ENCODE data around the gene CER1.

Gene CER1

GRCh38 chr9:14704281-14704680 is 18.3 kb downstream of the CER1 start:
- H3K4me1 ChIP-seq (ENCODE audit: insufficient read depth, low read length, severe bottlenecking), result no peaks in the 10 kb centered on the region
- no peak overlapping the region for H3K4me3 ChIP-seq (ENCODE audit: low read depth, low read length, poor library complexity, severe bottlenecking)
- H3K9me2 ChIP-seq (ENCODE audit: low read depth, low read length), result no peaks in the 10 kb centered on the region
- no peaks in the 10 kb centered on the region for H3K79me2 ChIP-seq (ENCODE audit: insufficient read depth, low read length)
- no peak for TF ChIP-seq CTCF (IDR thresholded peaks at IDR 0.05; ENCODE audit: low read length)
- H3K4me2 ChIP-seq (ENCODE audit: low read length), result no peak overlapping the region
- no peaks in the 10 kb centered on the region for H4K20me1 ChIP-seq (ENCODE audit: insufficient read depth, low read length)
- H3K27ac ChIP-seq (ENCODE audit: low read depth, low read length, poor library complexity, severe bottlenecking), result no peak overlapping the region
- no peaks in the 10 kb centered on the region for H3F3A ChIP-seq (ENCODE audit: insufficient read depth, low read length)
- no peaks in the 10 kb centered on the region; the same call in 1 of the 2 replicates for H3K27me3 ChIP-seq (ENCODE audit: insufficient read depth, low read length)
- peaks cover 17% of the 10 kb centered on the region; the same call in 1 of the 2 replicates for H3K9me3 ChIP-seq (ENCODE audit: low read length)
- no peak overlapping the region for H2AFZ ChIP-seq (ENCODE audit: low read length)
- no peaks in the 10 kb centered on the region for H3K36me3 ChIP-seq (ENCODE audit: insufficient read depth, low read length)
- no peak overlapping the region for H3K9ac ChIP-seq (ENCODE audit: low read length)

DNA sequence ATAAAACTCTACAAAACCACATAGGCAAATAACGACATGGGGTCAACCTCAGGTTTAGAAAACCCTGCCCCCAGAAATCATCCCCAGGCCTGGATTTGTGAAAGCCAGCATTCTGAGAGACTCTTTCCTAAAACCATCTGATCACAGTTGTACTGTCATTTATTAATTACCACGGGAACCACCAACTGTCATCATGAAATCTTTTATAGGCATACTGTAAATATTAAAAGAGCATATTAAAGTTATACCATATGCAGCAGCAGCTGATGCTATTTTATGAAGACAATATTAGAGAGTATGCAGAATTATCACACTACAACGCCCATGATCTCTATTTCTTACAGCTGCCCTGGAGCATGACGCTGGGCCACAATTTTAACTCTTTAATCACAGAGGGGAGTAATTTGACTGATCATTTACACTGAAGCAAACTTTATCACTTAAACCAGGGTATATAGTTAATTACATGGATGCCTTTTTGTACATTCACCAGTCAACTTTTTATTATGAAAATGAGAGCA is 20.3 kb downstream of the CER1 start:
- Histone ChIP-seq H3K27ac (ENCODE audit: low read depth, low read length, poor library complexity, severe bottlenecking) (no peak overlapping the region), H3K27me3 (ENCODE audit: insufficient read depth, low read length) (no peaks in the 10 kb centered on the region; the same call in 1 of the 2 replicates)
- no peak for TF ChIP-seq EZH2 (IDR thresholded peaks at IDR 0.05; ENCODE audit: borderline replicate concordance, low read length)
- no peak for TF ChIP-seq CTCF (IDR thresholded peaks at IDR 0.05; ENCODE audit: low read length)

DNA sequence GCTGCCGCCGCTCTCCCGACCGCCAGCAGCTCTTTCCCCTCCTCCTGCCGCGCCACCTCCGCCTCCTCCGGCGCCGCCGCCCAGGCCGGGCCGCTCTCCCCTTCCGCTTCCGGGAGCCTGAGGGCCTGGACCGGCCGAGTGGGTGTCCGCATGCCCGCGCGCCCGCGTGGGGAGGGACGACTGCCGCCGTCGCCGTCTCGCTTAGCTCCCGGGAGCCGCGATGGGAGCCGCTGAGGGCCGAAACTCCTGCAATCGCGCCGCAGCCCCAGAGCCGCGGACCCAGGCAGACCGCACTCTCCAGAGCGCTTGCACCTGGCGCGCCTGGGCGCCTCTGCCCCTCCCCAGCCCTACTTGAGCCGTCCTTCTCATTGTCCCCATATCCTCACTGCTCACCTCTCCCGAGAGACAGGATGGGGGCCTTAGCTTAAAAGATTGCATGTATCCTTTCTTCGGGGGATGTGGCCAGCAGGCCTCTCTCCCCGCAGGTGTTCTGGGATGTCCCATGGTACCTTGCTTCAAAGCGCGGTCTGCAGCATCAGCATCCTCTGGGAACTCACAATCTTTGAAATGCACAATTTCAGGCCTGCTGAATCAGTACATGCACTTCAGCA is 29.2 kb downstream of the CER1 start, which contains the start of gene ZDHHC21:
Gene ZDHHC21, minus strand, starts transcription at position 182 of the 611 bp plus-strand sequence. CDS start 19,092 bp downstream, outside the sequence.
- H3K79me2 ChIP-seq (ENCODE audit: insufficient read depth, low read length), result peaks cover 13% of the 10 kb centered on the region; the same call in 1 of the 2 replicates
- H3K9me2 ChIP-seq (ENCODE audit: low read depth, low read length), result no peaks in the 10 kb centered on the region
- no peaks in the 10 kb centered on the region for H3K27me3 ChIP-seq (ENCODE audit: insufficient read depth, low read length)
- H3K9ac ChIP-seq (ENCODE audit: low read length), result peak within 1 kb of the TSS; percentile 88
- H3K4me1 ChIP-seq (ENCODE audit: insufficient read depth, low read length, severe bottlenecking), result peaks cover 48% of the 10 kb centered on the region
- H3F3A ChIP-seq (ENCODE audit: insufficient read depth, low read length), result no peaks in the 10 kb centered on the region
- no peaks in the 10 kb centered on the region for H4K20me1 ChIP-seq (ENCODE audit: insufficient read depth, low read length)
- H2AFZ ChIP-seq (ENCODE audit: low read length), result peak within 1 kb of the TSS; percentile 94
- H3K4me3 ChIP-seq (ENCODE audit: low read depth, low read length, poor library complexity, severe bottlenecking), result peak within 1 kb of the TSS; percentile 85
- peak within 1 kb of the TSS; percentile 95 for H3K4me2 ChIP-seq (ENCODE audit: low read length)
- peaks cover 13% of the 10 kb centered on the region; the same call in 1 of the 2 replicates for H3K36me3 ChIP-seq (ENCODE audit: insufficient read depth, low read length)
- H3K27ac ChIP-seq (ENCODE audit: low read depth, low read length, poor library complexity, severe bottlenecking), result no peak within 1 kb of the TSS
- TF ChIP-seq CTCF (IDR thresholded peaks at IDR 0.05; ENCODE audit: low read length) (no peak), EZH2 (IDR thresholded peaks at IDR 0.05; ENCODE audit: borderline replicate concordance, low read length) (no peak)
- no peaks in the 10 kb centered on the region for H3K9me3 ChIP-seq (ENCODE audit: low read length)

More for the DNA sequence above, 20.3 kb downstream of the CER1 start:
- Histone ChIP-seq H3K4me1 (ENCODE audit: insufficient read depth, low read length, severe bottlenecking) (no peaks in the 10 kb centered on the region), H3K36me3 (ENCODE audit: insufficient read depth, low read length) (no peaks in the 10 kb centered on the region), H3F3A (ENCODE audit: insufficient read depth, low read length) (no peaks in the 10 kb centered on the region), H3K9ac (ENCODE audit: low read length) (no peak overlapping the region), H3K9me2 (ENCODE audit: low read depth, low read length) (no peaks in the 10 kb centered on the region), H3K4me2 (ENCODE audit: low read length) (no peak overlapping the region), H4K20me1 (ENCODE audit: insufficient read depth, low read length) (no peaks in the 10 kb centered on the region), H3K4me3 (ENCODE audit: low read depth, low read length, poor library complexity, severe bottlenecking) (no peak overlapping the region), H3K79me2 (ENCODE audit: insufficient read depth, low read length) (no peaks in the 10 kb centered on the region), H2AFZ (ENCODE audit: low read length) (no peak overlapping the region), H3K9me3 (ENCODE audit: low read length) (peaks cover 17% of the 10 kb centered on the region; the same call in 1 of the 2 replicates)
